DOHH2 (cell line): ENCODE results near the gene ARL6IP5.

Source experiments
- H3F3A ChIP-seq: fragments of 200-600 bp; sonication (generic), shearing (Covaris generic); 2 replicates; pipeline ENCODE4 v1.6.0; 2016; ENCODE audit warnings: antibody characterized with exemption, mild to moderate bottlenecking; ENCODE audit not compliant: control insufficient read depth, insufficient read depth
- H3K27ac ChIP-seq: fragments of 200-600 bp; sonication (generic); 2 replicates; pipeline ENCODE4 v1.5.1; 2014; ENCODE audit warnings: low read depth, mild to moderate bottlenecking, low read length, moderate library complexity
- H3K27me3 ChIP-seq: fragments of 200-600 bp; sonication (generic); 2 replicates; pipeline ENCODE4 v1.6.1; 2014; ENCODE audit warnings: mild to moderate bottlenecking, low read length, mixed read lengths; ENCODE audit not compliant: control insufficient read depth
- H3K36me3 ChIP-seq: fragments of 200-600 bp; sonication (generic); 2 replicates; pipeline ENCODE4 v1.6.1; 2014; ENCODE audit warnings: mild to moderate bottlenecking, low read length, moderate library complexity, mixed read lengths; ENCODE audit not compliant: control insufficient read depth
- H3K4me1 ChIP-seq: fragments of 200-600 bp; sonication (generic); 2 replicates; pipeline ENCODE4 v1.6.1; 2014; ENCODE audit warnings: mild to moderate bottlenecking, low read length, mixed read lengths; ENCODE audit not compliant: control insufficient read depth
- H3K4me2 ChIP-seq: fragments of 200-600 bp; sonication (generic); 2 replicates; pipeline ENCODE4 v1.6.0; 2014; ENCODE audit warnings: mild to moderate bottlenecking, low read length, moderate library complexity
- H3K4me3 ChIP-seq: fragments of 200-600 bp; sonication (generic); 2 replicates; pipeline ENCODE4 v1.5.1; 2014; ENCODE audit warnings: mild to moderate bottlenecking, low read length, mixed read lengths
- H3K79me2 ChIP-seq: fragments of 200-600 bp; sonication (generic); 2 replicates; pipeline ENCODE4 v1.6.1; 2014; ENCODE audit warnings: mild to moderate bottlenecking, low read length, mixed read lengths; ENCODE audit not compliant: control insufficient read depth
- H3K9me2 ChIP-seq: fragments of 200-600 bp; sonication (generic); replicated peaks from 2 replicates; pipeline ENCODE4 v1.6.1; 2014; ENCODE audit warnings: mild to moderate bottlenecking, low read length, mixed read lengths; ENCODE audit not compliant: control insufficient read depth
- H3K9me3 ChIP-seq: fragments of 200-600 bp; sonication (generic); 2 replicates; pipeline ENCODE4 v1.6.1; 2014; ENCODE audit warnings: antibody characterized with exemption, low read length, mixed read lengths; ENCODE audit not compliant: control insufficient read depth, insufficient read depth
- H4K20me1 ChIP-seq: fragments of 200-600 bp; sonication (generic); 2 replicates; pipeline ENCODE4 v1.6.0; 2014; ENCODE audit warnings: low read depth, mild to moderate bottlenecking, antibody characterized with exemption, low read length, moderate library complexity; ENCODE audit not compliant: control insufficient read depth, insufficient read depth
- CTCF ChIP-seq: fragments of 200-600 bp; sonication (generic); IDR thresholded peaks from one replicate; pipeline ENCODE4 v1.5.1; 2014; ENCODE audit warnings: antibody characterized with exemption, mild to moderate bottlenecking, low read depth, low read length; ENCODE audit not compliant: poor library complexity, severe bottlenecking
- EZH2phosphoT487 ChIP-seq: fragments of 200-600 bp; sonication (generic); IDR thresholded peaks from 2 replicates; pipeline ENCODE4 v1.6.1; 2017; ENCODE audit warnings: borderline replicate concordance, mild to moderate bottlenecking, antibody characterized with exemption, low read length, moderate library complexity, mixed read lengths

ARL6IP5 gene

GRCh38 chr3:69137005-69137404 lies 52.3 kb downstream of the ARL6IP5 start:
- Histone ChIP-seq H3K9me3 (no peaks in the 10 kb centered on the region), H3K4me2 (no peak overlapping the region), H4K20me1 (no peaks in the 10 kb centered on the region), H3F3A (no peaks in the 10 kb centered on the region), H3K79me2 (no peaks in the 10 kb centered on the region), H3K4me1 (no peaks in the 10 kb centered on the region), H3K4me3 (no peak overlapping the region), H3K27me3 (peaks cover 8% of the 10 kb centered on the region), H3K9me2 (no peaks in the 10 kb centered on the region), H3K27ac (no peak overlapping the region), H3K36me3 (no peaks in the 10 kb centered on the region)
- no peak for TF ChIP-seq EZH2phosphoT487

- peaks cover 8% of the 10 kb centered on the region for H3K27me3 ChIP-seq
- H4K20me1 ChIP-seq: no peaks in the 10 kb centered on the region
- H3K9me2 ChIP-seq: no peaks in the 10 kb centered on the region
- no peak overlapping the region for H3K4me2 ChIP-seq
- no peaks in the 10 kb centered on the region for H3K36me3 ChIP-seq
- no peaks in the 10 kb centered on the region for H3K4me1 ChIP-seq
- no peaks in the 10 kb centered on the region for H3F3A ChIP-seq
- no peaks in the 10 kb centered on the region for H3K9me3 ChIP-seq
- TF ChIP-seq EZH2phosphoT487: no peak
- no peak for TF ChIP-seq CTCF
- H3K27ac ChIP-seq: no peak overlapping the region
- H3K4me3 ChIP-seq: no peak overlapping the region
- H3K79me2 ChIP-seq: no peaks in the 10 kb centered on the region
Observed at GRCh38 chr3:69137412-69137811, 52.7 kb downstream of the ARL6IP5 start.

- Histone ChIP-seq H3K4me2 (no peak overlapping the region), H4K20me1 (no peaks in the 10 kb centered on the region), H3K36me3 (no peaks in the 10 kb centered on the region), H3K4me1 (no peaks in the 10 kb centered on the region), H3F3A (no peaks in the 10 kb centered on the region), H3K9me3 (no peaks in the 10 kb centered on the region), H3K4me3 (no peak overlapping the region), H3K27ac (no peak overlapping the region), H3K27me3 (peaks cover 10% of the 10 kb centered on the region), H3K79me2 (no peaks in the 10 kb centered on the region), H3K9me2 (no peaks in the 10 kb centered on the region)
- TF ChIP-seq CTCF: no peak
- no peak for TF ChIP-seq EZH2phosphoT487
Observed at GRCh38 chr3:69141313-69141712, 56.6 kb downstream of the ARL6IP5 start.

GRCh38 chr3:69142090-69142489 lies 57.4 kb downstream of the ARL6IP5 start:
- Histone ChIP-seq H3K9me3 (no peaks in the 10 kb centered on the region), H4K20me1 (no peaks in the 10 kb centered on the region), H3K27ac (no peak overlapping the region), H3K4me2 (no peak overlapping the region), H3K27me3 (peaks cover 8% of the 10 kb centered on the region), H3K79me2 (no peaks in the 10 kb centered on the region), H3F3A (no peaks in the 10 kb centered on the region), H3K36me3 (no peaks in the 10 kb centered on the region), H3K4me3 (no peak overlapping the region), H3K9me2 (no peaks in the 10 kb centered on the region), H3K4me1 (no peaks in the 10 kb centered on the region)
- TF ChIP-seq CTCF: no peak
- no peak for TF ChIP-seq EZH2phosphoT487
